Ovary (tissue), 9 donors: ENCODE results near the gene UST. TPM values are rescaled to one million over a fixed set of nuclear protein-coding genes. Genes with fewer than 3 reads are reported as not detected.

Source experiments
- DNase-seq, 5 donors: peaks; one replicate each; pipeline ENCODE4 v3.0.0-alpha.2; 2019 to 2020
- H3K27ac ChIP-seq, 2 donors: fragments of 200-600 bp; one replicate each; pipeline versions ENCODE4 v1.5.1 to v1.8.0; 2019 to 2022
- H3K27me3 ChIP-seq: fragments of 200-600 bp; one replicate; pipeline ENCODE4 v1.8.0; 2022
- H3K36me3 ChIP-seq: fragments of 200-600 bp; sonication (generic); one replicate; pipeline ENCODE4 v1.5.1; 2019
- H3K4me1 ChIP-seq: one replicate; pipeline ENCODE4 v1.8.1; 2013; ENCODE audit warnings: mild to moderate bottlenecking, moderate library complexity; ENCODE audit not compliant: insufficient read depth
- H3K4me3 ChIP-seq: fragments of 200-600 bp; sonication (generic); one replicate; pipeline ENCODE4 v1.5.1; 2017
- H3K9me3 ChIP-seq, 2 donors: fragments of 200-600 bp in 1 of 2; sonication (generic) in 1 of 2; one replicate each; pipeline versions ENCODE4 v1.5.1 to v1.8.1; 2013 to 2019; ENCODE audit warnings: mild to moderate bottlenecking in 1 of 2, moderate library complexity in 1 of 2
- CTCF ChIP-seq, 3 donors: fragments of 450-650 bp in 2 of 3; fragments of 200-600 bp in 1 of 3; IDR thresholded peaks; one replicate each; pipeline versions ENCODE4 v1.5.1 to v1.8.0; 2016 to 2022; ENCODE audit warnings: antibody characterized with exemption in 3 of 3, mild to moderate bottlenecking in 1 of 3
- EP300 ChIP-seq: sonication (generic); formaldehyde crosslinking; IDR thresholded peaks from one replicate; pipeline ENCODE4 v1.6.1; 2017; ENCODE audit warnings: antibody characterized with exemption
- POLR2A ChIP-seq: fragments of 450-650 bp; IDR thresholded peaks from one replicate; pipeline ENCODE4 v1.6.1; 2017; ENCODE audit warnings: antibody characterized with exemption, mild to moderate bottlenecking, moderate library complexity
- WGBS, 3 donors: extraction: QIAGEN DNeasy Blood & Tissue Kit in 1 of 3; methylation state at CpG; one replicate each; pipeline versions ENCODE4 v1.1.5 to v1.1.7; 2013 to 2017; 5-methylcytosine and 5-hydroxymethylcytosine counted together
- intact Hi-C, 4 donors: fragments of 100-400 bp; cut with DNase I; formaldehyde crosslinking; loops; one replicate each; pipeline versions ENCODE4 v1.11.0 to v1.15.1; 2022 to 2023
- polyA plus RNA-seq, 2 donors: library from polyadenylated mRNA; stranded (reverse); fragments of 200-250 nt in 1 of 2; fragments of 350-450 nt in 1 of 2; fragmentation: Illumina TruSeq in 1 of 2; extraction: RNeasy Lipid Tissue Mini Kit (QIAGEN cat#74804) in 1 of 2; gene quantifications; one replicate each; pipeline ENCODE4 v1.2.3, GENCODE V29; 2013 to 2014
- total RNA-seq, 7 donors: library from RNA; depleted of rRNA in 2 of 7; stranded (reverse); fragments of >200 nt in 2 of 7; fragmentation: NEBNext Ultra II Directional in 3 of 7; extraction: Animal tissue kit (Norgen Biotek cat#: 25700) in 3 of 7; gene quantifications; one replicate each; pipeline versions ENCODE4 v1.1.0 to v1.2.4, GENCODE V29; 2016 to 2023
- donor health status: DM: no; HTN: no; CAD: no; lungs with moderate emphysema.
- donor health status: DM: no; HTN: no; CAD: no.
- donor health status: Bipolar disorder and iron deficiency.
- donor health status: DM: yes; HTN: yes; CAD: no.
- donor health status: DM: no; HTN: no; CAD: no.
- donor health status: DM: yes; HTN: yes; CAD: no.

The UST gene
- total and polyA plus RNA-seq, 9 donors: 11.8 to 20.1 (median 16.5) TPM

- Histone ChIP-seq H3K4me1 (peaks cover 13% of the 10 kb centered on the region), H3K27me3 (no peaks in the 10 kb centered on the region), H3K27ac (no peak overlapping the region), H3K36me3 (no peaks in the 10 kb centered on the region), H3K9me3 (no peaks in the 10 kb centered on the region), H3K4me3 (no peak overlapping the region)
- DNase-seq: peak in 1 of 5 donors; percentile 28
- no peak for TF ChIP-seq POLR2A
- TF ChIP-seq CTCF (IDR thresholded peaks at IDR 0.05): no peak
- TF ChIP-seq EP300: no peak
- WGBS, 3 donors: 65 to 76% (median 73%) methylated on average over 4 of the region's 4 CpGs
- intact Hi-C loops: no loop called here
These were observed 237.8 kb downstream of the UST start for GRCh38 chr6:148984531-148985056.

DNA sequence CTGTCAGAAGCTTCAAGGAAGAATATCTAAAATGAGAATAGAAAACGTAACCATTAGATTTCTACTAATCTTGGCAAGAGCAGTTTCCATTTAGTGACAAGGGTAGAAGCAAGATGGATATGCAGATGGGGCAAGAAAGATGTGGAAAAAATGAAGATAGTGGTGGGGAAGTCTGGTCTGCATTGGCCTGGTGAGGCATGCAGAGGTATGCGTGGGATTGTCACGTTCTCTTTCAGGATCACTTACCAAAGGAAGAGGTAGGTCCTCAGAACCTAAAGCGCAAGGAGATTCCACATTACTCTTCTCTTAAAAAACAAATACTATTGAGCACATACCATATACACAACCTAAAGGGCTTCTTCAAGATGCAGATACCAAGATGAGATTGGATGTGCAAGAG lies 238.7 kb downstream of the UST start:
- no peaks in the 10 kb centered on the region for H3K27me3 ChIP-seq
- no peaks in the 10 kb centered on the region for H3K36me3 ChIP-seq
- no peak overlapping the region for H3K4me3 ChIP-seq
- TF ChIP-seq CTCF (IDR thresholded peaks at IDR 0.05) (no peak), POLR2A (no peak), EP300 (no peak)
- H3K27ac ChIP-seq: no peak overlapping the region
- H3K4me1 ChIP-seq: peaks cover 13% of the 10 kb centered on the region
- intact Hi-C loops: no loop called here
- no peaks in the 10 kb centered on the region for H3K9me3 ChIP-seq
- no peak for DNase-seq
- WGBS, 3 donors: 96 to 98% (median 97%) methylated on average over 4 of the region's 4 CpGs

- intact Hi-C loops: no loop called here
- no peak overlapping the region for H3K27ac ChIP-seq
- TF ChIP-seq CTCF (IDR thresholded peaks at IDR 0.05) (no peak), EP300 (no peak), POLR2A (no peak)
- DNase-seq: no peak
- H3K36me3 ChIP-seq: no peaks in the 10 kb centered on the region
- no peaks in the 10 kb centered on the region for H3K9me3 ChIP-seq
- WGBS, 3 donors: 96 to 98% (median 97%) methylated on average over 3 of the region's 3 CpGs
- H3K27me3 ChIP-seq: no peaks in the 10 kb centered on the region
- H3K4me1 ChIP-seq: peaks cover 11% of the 10 kb centered on the region
- no peak overlapping the region for H3K4me3 ChIP-seq
These were observed 239.8 kb downstream of the UST start for GRCh38 chr6:148986608-148987007.

DNA sequence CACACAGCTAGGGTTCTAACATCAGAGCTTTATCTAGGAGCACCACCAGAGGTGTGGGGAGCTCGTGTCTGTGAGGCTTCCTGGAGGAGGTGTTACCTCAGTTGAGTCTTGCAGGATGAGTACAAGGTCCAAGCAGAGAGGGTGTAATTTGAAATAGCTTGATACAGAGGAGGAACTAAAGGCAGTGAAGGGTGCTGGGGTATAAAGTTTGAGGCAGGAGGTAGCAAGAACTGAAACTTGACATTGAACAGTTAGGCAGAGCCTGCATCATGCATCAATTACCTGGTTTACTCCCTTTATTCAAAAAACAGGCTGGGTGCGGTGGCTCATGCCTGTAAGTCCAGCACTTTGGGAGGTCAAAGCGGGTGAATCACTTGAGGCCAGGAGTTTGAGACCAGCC lies 241.2 kb downstream of the UST start:
- intact Hi-C loops: no loop called here
- Histone ChIP-seq H3K4me3 (no peak overlapping the region), H3K4me1 (peaks cover 11% of the 10 kb centered on the region), H3K27ac (no peak overlapping the region), H3K9me3 (no peaks in the 10 kb centered on the region), H3K27me3 (no peaks in the 10 kb centered on the region), H3K36me3 (no peaks in the 10 kb centered on the region)
- DNase-seq: no peak
- TF ChIP-seq CTCF (IDR thresholded peaks at IDR 0.05) (no peak), EP300 (no peak), POLR2A (no peak)
- 91 to 96% (median 92%) methylated on average over 3 of the region's 3 CpGs for WGBS, 3 donors
